Neuron (in vitro differentiated cells): ENCODE data around the gene PREX1.

Experiments
- H2AFZ ChIP-seq: one replicate; pipeline ENCODE4 v1.6.1; 2013; ENCODE audit warnings: low read depth, mild to moderate bottlenecking, inconsistent platforms, low read length, moderate library complexity
- H3K27me3 ChIP-seq: one replicate; pipeline ENCODE4 v1.6.1; 2013; ENCODE audit warnings: low read length; ENCODE audit not compliant: insufficient read depth
- H3K36me3 ChIP-seq: one replicate; pipeline ENCODE4 v1.6.1; 2013; ENCODE audit warnings: low read length; ENCODE audit not compliant: insufficient read depth
- H3K4me1 ChIP-seq: one replicate; pipeline ENCODE4 v1.6.1; 2013; ENCODE audit warnings: low read length; ENCODE audit not compliant: insufficient read depth
- H3K4me3 ChIP-seq: 2 replicates; pipeline ENCODE4 v1.5.1; 2013; ENCODE audit warnings: mild to moderate bottlenecking, low read length, moderate library complexity
- H3K9me3 ChIP-seq: one replicate; pipeline ENCODE4 v1.6.1; 2013; ENCODE audit warnings: low read length

Gene PREX1

DNA sequence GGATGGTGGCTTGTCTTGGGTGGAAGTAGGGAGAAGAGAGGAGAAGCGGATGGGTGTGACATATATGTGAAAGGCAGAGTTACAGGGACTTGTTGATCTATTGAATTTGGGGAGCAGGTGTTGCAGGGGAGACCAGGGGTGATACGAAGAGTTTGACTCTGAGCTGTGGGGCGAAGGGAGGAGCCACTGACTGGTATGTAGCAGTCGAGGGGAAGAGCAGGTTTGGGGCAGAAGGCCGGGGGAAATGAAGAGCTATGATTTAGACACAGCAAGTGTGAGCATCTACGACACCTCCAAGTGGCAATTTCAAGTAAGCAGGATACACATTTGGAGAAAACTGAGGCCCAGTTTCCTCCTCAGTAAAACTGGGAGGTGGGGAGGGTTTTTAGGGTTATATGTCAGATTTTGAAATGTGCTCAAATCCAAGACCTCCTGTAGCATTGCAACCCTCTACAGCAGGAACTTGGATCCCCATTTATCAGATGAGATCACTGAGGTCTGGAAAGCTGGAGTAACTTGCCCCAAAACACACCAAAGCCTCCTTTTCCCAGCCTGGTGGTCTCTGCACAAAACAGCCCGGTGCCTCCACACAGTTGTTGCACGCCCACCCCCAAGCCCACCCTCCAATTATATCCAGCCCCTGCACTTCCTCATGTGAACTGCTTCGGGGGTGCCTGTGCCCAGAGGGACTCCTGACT, 137.8 kb downstream of the PREX1 start:
- H3K4me3 ChIP-seq: no peak overlapping the region
- no peaks in the 10 kb centered on the region for H3K9me3 ChIP-seq
- peaks cover 51% of the 10 kb centered on the region for H3K36me3 ChIP-seq
- no peaks in the 10 kb centered on the region for H3K4me1 ChIP-seq
- H3K27me3 ChIP-seq: no peaks in the 10 kb centered on the region
- no peak overlapping the region for H2AFZ ChIP-seq

DNA sequence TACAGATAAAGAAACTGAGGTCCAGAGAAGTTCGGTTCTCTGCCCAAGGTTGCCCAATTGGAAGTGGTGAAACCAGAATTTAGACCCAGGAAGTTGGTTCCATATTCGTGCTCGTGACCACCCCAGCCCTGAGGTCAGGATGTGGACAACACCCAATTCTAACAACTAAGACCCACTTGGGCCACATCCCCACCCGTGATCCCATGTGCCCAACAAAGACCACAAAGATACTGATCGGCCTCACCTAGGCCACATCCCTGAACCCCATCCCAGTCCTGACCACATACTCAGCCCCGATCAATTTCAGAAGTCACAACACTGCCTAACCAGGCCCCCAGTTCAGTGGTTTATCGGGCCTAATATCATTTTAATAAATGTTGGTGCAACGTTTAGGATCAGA, 138.4 kb downstream of the PREX1 start:
- H2AFZ ChIP-seq: no peak overlapping the region
- no peaks in the 10 kb centered on the region for H3K4me1 ChIP-seq
- H3K4me3 ChIP-seq: no peak overlapping the region
- no peaks in the 10 kb centered on the region for H3K9me3 ChIP-seq
- no peaks in the 10 kb centered on the region for H3K27me3 ChIP-seq
- H3K36me3 ChIP-seq: peaks cover 46% of the 10 kb centered on the region

DNA sequence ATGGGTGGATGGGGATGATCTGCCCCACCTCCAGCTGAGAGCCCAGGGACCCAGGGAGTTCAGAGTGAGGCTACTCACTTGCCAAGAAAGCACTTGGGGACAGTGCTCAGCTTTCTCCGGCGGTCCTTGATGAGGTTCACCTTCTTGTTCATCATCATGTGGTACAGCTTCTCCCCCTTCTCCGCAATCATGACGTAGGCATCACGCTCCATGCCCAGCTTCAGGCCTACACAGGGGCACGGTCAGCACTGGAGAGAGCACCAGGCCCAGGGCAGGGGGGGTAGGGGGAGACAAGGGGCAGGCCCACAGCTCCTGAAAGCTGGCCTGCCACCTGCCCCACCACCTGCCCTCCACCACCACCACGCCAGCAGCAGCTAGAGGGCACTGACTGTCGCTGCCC, 139.2 kb downstream of the PREX1 start:
- H2AFZ ChIP-seq: no peak overlapping the region
- H3K9me3 ChIP-seq: no peaks in the 10 kb centered on the region
- no peak overlapping the region for H3K4me3 ChIP-seq
- no peaks in the 10 kb centered on the region for H3K27me3 ChIP-seq
- H3K4me1 ChIP-seq: no peaks in the 10 kb centered on the region
- H3K36me3 ChIP-seq: peaks cover 42% of the 10 kb centered on the region

DNA sequence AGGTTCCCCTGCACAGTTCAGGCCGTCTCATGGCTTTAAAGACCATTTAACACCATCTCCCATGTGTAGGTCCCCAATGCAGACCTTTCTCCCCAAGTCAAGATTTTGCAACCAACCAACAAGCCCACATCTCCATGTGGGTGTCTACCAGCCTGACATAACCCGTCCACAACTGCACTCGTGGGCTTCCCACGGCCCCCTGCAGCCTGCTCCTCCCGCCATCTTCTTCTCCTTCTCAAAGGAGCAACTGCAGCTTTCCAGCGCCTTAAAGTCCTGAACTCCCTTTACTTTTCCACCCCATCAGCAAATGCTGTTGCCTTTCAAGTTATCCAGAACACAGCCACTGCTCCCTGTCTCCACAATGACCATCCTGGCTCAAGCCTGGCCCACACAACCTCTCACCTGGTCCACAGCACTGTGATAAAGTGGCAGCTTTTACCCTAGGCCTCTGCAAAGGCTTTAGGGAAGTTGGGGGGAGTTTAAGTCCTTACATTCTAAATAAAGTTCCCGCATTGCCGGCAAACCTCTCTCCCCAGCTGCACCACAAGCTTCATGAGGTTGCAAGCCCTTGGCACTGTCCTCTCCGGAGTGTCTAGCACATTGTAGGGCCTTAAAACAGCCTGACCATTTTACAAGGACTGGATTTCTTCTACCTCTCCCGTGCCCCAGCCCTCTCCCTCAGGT, 140.5 kb downstream of the PREX1 start:
- H3K27me3 ChIP-seq: no peaks in the 10 kb centered on the region
- no peak overlapping the region for H3K4me3 ChIP-seq
- no peaks in the 10 kb centered on the region for H3K4me1 ChIP-seq
- peaks cover 35% of the 10 kb centered on the region for H3K36me3 ChIP-seq
- H3K9me3 ChIP-seq: no peaks in the 10 kb centered on the region
- no peak overlapping the region for H2AFZ ChIP-seq

DNA sequence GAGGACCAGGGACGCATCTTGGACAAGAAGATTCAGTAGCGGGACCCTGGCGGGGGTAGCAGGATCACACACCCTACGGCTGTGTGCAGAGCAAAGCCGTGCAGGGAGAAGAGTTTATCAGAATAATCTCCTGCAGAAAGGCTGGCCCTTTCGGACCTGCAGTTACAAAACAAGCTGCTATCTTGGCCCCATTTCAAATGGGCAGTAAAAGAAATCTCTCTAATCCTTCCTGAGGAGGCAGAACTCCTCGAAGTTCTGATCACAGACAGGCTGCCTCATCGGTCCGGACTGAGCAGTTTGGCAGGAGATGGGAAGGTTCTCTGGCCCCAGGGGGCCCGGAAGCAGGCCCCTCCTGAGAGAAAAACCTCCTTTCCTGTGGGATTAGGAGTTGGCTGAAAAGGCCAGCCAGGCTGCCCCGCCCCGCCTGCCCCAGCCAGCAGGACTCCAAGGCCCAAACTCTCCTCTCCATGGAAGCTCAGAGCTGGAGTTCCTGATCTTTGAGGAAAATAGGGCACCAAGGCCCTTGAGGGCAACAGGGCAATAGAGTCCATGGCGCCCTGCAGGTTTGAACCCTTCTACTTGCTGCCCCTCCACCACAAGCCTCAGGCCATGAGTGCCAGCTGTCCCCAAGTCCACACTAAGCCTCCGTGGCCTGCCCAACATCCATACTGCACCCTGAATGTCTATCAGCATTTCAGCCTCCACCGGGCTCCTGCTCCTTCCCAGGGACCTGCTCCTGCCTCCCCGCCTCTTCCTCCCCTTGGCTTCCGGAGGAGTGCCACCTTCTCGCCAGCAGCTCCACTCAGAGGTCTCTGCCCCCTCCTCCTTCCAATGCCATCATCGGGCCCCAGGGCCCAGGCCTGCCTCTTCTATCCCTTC, 141.3 kb downstream of the PREX1 start:
- Histone ChIP-seq H3K9me3 (no peaks in the 10 kb centered on the region), H3K27me3 (no peaks in the 10 kb centered on the region), H3K36me3 (peaks cover 35% of the 10 kb centered on the region), H2AFZ (no peak overlapping the region), H3K4me1 (no peaks in the 10 kb centered on the region), H3K4me3 (no peak overlapping the region)

DNA sequence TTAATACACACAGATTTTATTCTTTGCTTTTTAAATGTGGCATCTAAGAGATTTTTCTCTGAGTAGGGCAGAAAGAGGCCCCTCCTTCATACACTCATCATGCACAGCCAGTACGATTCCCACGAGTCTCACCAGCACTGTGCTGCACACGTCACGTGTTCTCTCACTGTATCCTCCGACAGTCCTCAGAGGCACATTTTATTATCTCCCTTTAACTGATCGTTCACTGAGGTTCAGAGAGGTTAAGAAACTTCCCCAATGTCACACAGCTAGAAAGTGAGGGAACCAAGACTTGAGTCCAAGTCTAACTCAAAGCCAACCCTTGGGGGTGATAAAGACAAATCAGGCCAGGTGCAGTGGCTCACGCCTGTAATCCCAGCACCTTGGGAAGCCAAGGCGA, 142.5 kb downstream of the PREX1 start:
- H2AFZ ChIP-seq: no peak overlapping the region
- H3K4me3 ChIP-seq: no peak overlapping the region
- no peaks in the 10 kb centered on the region for H3K4me1 ChIP-seq
- H3K27me3 ChIP-seq: no peaks in the 10 kb centered on the region
- H3K36me3 ChIP-seq: peaks cover 36% of the 10 kb centered on the region
- no peaks in the 10 kb centered on the region for H3K9me3 ChIP-seq

DNA sequence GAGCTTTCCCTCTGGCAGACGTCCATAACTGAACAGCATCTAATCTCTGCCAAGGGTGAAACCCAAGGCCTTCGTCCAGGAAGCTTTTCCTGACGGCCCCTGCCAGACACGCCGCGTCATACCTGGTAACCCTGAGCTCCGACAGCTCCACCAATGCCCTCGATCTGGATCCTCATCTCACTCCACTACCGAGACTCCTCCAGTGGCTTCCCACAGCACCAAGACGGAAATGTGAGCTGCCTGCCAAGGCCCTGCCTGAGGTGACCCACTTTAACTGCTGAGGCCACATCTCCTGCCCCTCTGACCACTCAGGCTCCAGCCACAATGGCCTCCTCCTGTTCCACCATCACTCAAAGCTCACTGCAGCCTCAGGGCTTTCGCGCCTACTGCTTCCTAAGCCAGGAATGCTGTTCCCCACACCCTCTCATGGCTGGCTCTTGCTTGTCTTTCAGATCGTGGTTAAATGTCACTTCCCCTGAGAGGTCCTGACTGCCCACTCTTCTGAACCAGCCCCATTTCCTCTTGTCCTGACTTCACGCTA, 143.2 kb downstream of the PREX1 start:
- Histone ChIP-seq H3K36me3 (peaks cover 31% of the 10 kb centered on the region), H3K27me3 (no peaks in the 10 kb centered on the region), H3K4me3 (no peak overlapping the region), H3K9me3 (no peaks in the 10 kb centered on the region), H2AFZ (no peak overlapping the region), H3K4me1 (no peaks in the 10 kb centered on the region)

DNA sequence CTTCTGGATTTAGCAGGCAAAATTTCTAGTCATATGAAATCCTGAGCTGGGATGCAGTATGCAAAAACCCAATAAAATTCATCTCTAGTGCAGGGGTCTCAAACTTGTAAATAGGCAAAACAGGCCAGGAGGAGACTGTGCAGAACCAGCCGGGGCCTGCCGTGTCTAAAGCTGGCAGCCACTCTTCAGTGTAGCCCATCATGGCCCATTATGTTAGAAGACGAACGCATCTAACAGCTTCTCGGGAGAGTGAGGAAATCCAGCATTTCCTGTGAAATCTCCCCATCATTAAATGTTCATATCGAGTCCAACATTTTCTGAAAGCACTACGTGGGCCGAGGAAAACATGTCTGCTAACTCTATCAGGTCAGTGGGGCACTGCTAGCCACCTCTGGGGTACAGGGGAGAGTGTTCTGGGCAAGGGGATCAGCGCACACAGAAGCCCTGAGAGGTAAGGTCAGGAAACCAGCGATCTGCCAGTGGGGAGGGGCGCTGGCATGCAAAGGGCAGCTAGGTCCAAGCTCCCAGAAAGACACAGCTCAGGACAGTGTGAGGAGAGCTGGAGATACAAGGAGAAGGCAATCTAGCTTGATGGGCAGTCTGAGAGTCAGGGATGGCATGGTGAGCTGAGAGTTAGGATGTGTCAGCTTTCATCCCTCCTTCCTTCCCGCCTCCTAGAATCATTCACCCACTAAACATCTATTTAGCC, 144.2 kb downstream of the PREX1 start:
- peaks cover 36% of the 10 kb centered on the region for H3K36me3 ChIP-seq
- no peak overlapping the region for H3K4me3 ChIP-seq
- H3K4me1 ChIP-seq: no peaks in the 10 kb centered on the region
- no peaks in the 10 kb centered on the region for H3K9me3 ChIP-seq
- H2AFZ ChIP-seq: no peak overlapping the region
- no peaks in the 10 kb centered on the region for H3K27me3 ChIP-seq

DNA sequence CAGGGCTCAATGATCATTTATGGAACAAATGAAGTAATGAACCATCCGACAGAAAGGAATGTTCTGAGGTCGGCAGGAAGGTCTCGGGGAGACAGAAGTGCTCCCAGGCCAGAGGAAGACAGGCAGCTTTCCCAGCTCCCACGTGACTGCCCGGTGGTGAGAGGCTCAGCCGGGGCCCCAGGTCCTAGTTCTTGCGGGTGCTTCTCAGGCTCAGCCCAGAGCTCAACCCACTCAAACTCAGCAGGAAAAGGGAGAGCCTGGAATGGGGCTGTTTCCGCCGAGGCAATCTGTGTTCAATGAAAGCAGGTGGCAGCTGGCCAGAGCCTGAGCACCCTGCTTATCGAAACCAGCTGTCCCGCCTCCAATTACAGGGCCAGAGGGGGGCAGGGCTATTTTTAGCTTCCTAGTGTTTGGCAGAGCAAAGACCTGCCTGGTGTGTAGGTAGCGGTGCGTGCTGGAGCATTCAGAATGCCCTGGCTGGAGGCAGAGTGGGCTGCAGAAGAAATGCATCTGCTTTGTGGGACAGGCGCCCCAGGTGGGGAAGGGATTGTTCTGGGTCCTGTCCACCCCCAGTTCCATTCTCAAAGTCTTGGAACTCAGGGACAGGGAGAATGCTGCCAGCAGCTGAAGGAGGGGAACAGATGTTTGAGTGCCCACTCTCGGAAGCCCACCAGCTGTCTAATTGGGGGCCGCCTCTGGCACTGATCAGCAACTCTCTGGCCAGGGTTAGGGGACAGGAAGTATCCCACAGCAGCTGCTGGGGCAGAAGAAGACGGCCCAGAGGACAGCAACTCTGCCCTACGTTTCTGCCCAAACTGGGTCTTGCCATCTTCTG, 145.1 kb downstream of the PREX1 start:
- Histone ChIP-seq H3K36me3 (peaks cover 28% of the 10 kb centered on the region), H3K4me1 (no peaks in the 10 kb centered on the region), H3K27me3 (no peaks in the 10 kb centered on the region), H2AFZ (no peak overlapping the region), H3K4me3 (no peak overlapping the region), H3K9me3 (no peaks in the 10 kb centered on the region)

DNA sequence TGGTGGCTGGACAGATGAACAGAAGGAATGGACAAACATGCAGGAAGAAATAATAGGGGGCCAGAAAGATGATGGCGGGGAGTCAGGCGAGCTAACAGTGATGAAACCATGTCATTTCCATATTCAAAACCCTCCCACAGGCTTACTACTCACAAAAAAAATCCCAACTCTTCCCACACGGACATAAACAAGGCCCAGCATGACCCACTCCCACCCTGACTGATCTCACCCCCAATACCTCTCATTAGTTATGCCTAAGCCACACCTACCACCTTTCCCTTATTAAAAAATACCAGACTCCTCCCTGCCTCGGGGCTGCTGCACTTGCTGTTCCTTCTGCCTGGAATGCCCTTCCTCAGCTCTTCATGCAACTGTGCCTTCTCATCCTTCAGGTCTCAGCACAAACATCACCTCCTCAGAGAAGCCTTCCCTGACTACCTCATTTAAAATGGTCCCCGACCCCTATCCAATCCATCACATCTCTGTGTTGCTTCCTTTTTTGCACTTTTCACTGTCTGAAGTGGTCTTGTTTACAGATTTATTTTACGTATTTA, 145.8 kb downstream of the PREX1 start:
- no peak overlapping the region for H3K4me3 ChIP-seq
- peaks cover 33% of the 10 kb centered on the region for H3K36me3 ChIP-seq
- no peaks in the 10 kb centered on the region for H3K9me3 ChIP-seq
- H2AFZ ChIP-seq: no peak overlapping the region
- no peaks in the 10 kb centered on the region for H3K27me3 ChIP-seq
- H3K4me1 ChIP-seq: no peaks in the 10 kb centered on the region

DNA sequence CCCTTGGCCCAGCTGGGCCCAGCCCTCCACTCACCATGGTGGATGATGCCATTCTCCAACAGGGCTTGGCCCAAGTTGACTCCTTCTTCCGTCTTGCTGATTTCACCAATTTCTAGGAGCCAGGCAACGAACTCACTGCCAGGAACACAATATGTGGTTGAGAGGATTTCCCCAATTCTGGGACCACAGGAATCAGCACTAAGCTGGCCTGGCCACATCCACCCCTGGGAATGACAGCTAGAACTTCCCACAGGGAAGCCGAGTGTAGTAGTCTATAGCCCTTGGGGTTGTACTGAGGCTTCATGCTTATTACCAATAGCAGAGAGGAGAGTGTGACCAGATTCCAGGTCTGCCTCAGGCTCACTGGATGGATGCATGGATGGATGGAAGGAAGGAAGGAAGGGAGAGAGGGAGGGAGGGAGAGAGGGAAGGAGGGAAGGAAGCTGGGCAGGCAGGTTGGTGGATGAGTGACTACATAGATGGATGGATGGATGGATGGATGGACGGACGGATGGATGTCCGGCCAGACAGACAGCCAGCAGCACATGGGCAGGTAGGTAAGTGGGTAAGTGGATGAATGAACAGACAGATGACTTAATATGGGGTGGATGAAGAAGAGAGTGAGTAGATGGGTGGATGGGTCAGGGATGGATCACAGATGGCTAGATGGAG, 146.5 kb downstream of the PREX1 start:
- no peak overlapping the region for H3K4me3 ChIP-seq
- no peaks in the 10 kb centered on the region for H3K9me3 ChIP-seq
- no peak overlapping the region for H2AFZ ChIP-seq
- no peaks in the 10 kb centered on the region for H3K27me3 ChIP-seq
- no peaks in the 10 kb centered on the region for H3K4me1 ChIP-seq
- peaks cover 39% of the 10 kb centered on the region for H3K36me3 ChIP-seq
